ENCODE results near the gene TMTC4. TPM values are rescaled to one million over a fixed set of nuclear protein-coding genes. Genes with fewer than 3 reads are reported as not detected.

TMTC4 gene
- total RNA-seq, 4 donors from 2014 or later: 5.9 to 36.1 (median 14.5) TPM

GRCh38 chr13:100561599-100562204, 112.9 kb downstream of the TMTC4 start:
- no peaks in the 10 kb centered on the region for H3K36me3 ChIP-seq
- H3K4me3 ChIP-seq: no peak overlapping the region
- no peak overlapping the region for H3K27ac ChIP-seq
- H3K27me3 ChIP-seq: no peaks in the 10 kb centered on the region
- no peak for DNase-seq
- intact Hi-C loops (cut with DNase I; ENCODE audit: low total_unique reads): no loop called here
- no peak for TF ChIP-seq POLR2A (IDR thresholded peaks at IDR 0.05)
- no peak for TF ChIP-seq CTCF (IDR thresholded peaks at IDR 0.05)
- H3K9me3 ChIP-seq: no peaks in the 10 kb centered on the region
- H3K4me1 ChIP-seq: no peaks in the 10 kb centered on the region

GRCh38 chr13:100561158-100561499, 113.5 kb downstream of the TMTC4 start:
- Histone ChIP-seq H3K27ac (no peak overlapping the region), H3K4me3 (no peak overlapping the region), H3K9me3 (no peaks in the 10 kb centered on the region), H3K27me3 (no peaks in the 10 kb centered on the region), H3K4me1 (no peaks in the 10 kb centered on the region), H3K36me3 (no peaks in the 10 kb centered on the region)
- no peak for TF ChIP-seq CTCF (IDR thresholded peaks at IDR 0.05)
- TF ChIP-seq POLR2A (IDR thresholded peaks at IDR 0.05): no peak
- no peak for DNase-seq
- intact Hi-C loops (cut with DNase I; ENCODE audit: low total_unique reads): no loop called here

- H3K27ac ChIP-seq: peak overlapping the region; percentile 32 to 53
- intact Hi-C loops (cut with DNase I; ENCODE audit: low total_unique reads): no loop called here
- H3K4me1 ChIP-seq: no peaks in the 10 kb centered on the region
- DNase-seq: peak in 1 of 2 donors; percentile 48
- no peaks in the 10 kb centered on the region for H3K27me3 ChIP-seq
- H3K36me3 ChIP-seq: no peaks in the 10 kb centered on the region
- H3K4me3 ChIP-seq: no peak overlapping the region
- no peaks in the 10 kb centered on the region for H3K9me3 ChIP-seq
- TF ChIP-seq POLR2A (IDR thresholded peaks at IDR 0.05) (no peak), CTCF (IDR thresholded peaks at IDR 0.05) (no peak)
Observed at GRCh38 chr13:100560498-100561157, 114.0 kb downstream of the TMTC4 start.

DNA sequence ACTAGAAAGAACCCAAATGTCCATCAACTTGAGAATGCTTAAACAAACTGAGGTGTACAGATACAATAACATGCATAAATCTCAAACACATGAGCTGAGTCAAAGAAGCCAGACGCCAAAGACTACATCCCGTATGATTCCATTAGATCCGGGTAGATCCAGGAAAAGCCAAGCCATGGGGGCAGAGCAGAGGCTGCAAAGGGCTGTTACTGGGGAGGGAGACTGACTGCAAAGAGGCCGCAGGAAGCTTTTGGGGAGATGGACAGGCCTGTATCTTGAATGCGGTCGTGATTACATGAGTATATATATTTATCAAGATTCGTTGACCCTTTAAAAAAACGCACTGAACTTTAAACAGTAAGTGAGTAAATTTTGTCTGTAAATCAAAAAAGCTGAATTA, 114.7 kb downstream of the TMTC4 start:
- no peaks in the 10 kb centered on the region for H3K27me3 ChIP-seq
- intact Hi-C loops (cut with DNase I; ENCODE audit: low total_unique reads): no loop called here
- DNase-seq: no peak
- H3K4me3 ChIP-seq: no peak overlapping the region
- H3K9me3 ChIP-seq: no peaks in the 10 kb centered on the region
- TF ChIP-seq POLR2A (IDR thresholded peaks at IDR 0.05) (no peak), CTCF (IDR thresholded peaks at IDR 0.05) (no peak)
- H3K36me3 ChIP-seq: no peaks in the 10 kb centered on the region
- H3K4me1 ChIP-seq: no peaks in the 10 kb centered on the region
- H3K27ac ChIP-seq: peak overlapping the region; percentile 32 to 53

Other genes with a start within 250 kb of the TMTC4 start
- 1 to 10 TPM in 2 of 4 donors, under 1 TPM in 2; 0.26 to 5.7 (median 1.1) TPM for gene GGACT, start 86.0 kb downstream of the TMTC4 start, total RNA-seq